H1 (cell line): Measurements from ENCODE around the gene PRKD3. TPM values are rescaled to one million over a fixed set of nuclear protein-coding genes. Genes with fewer than 3 reads are reported as not detected.

Source experiments
- CTCF ChIA-PET: fragments of 300-600 bp; sonication (Branson Sonifier 250); formaldehyde crosslinking; loops from one replicate; lab custom pipeline; 2021; ENCODE audit not compliant: partially characterized antibody; lab: Charles Lee
- POLR2A ChIA-PET: fragments of 300-600 bp; sonication (Branson Sonifier 250); formaldehyde crosslinking; loops from one replicate; lab custom pipeline; 2021; ENCODE audit warnings: inconsistent platforms; ENCODE audit not compliant: partially characterized antibody; lab: Charles Lee
- DNase-seq, 2 experiments: peaks; one replicate each; pipeline versions ENCODE4 v3.0.0 to v3.0.0-alpha.2; 2010 to 2022; ENCODE audit warnings: low spot score in 2 of 2, low read depth in 1 of 2, mixed read lengths in 1 of 2
- FAIRE-seq: peaks from 2 replicates; lab custom pipeline; 2011; peaks lifted over from hg19 to GRCh38; lab: Jason Lieb, UNC
- H2AFZ ChIP-seq: 2 replicates; pipeline ENCODE4 v1.8.1; 2012; ENCODE audit warnings: low read length, inconsistent platforms
- H2AK5ac ChIP-seq: 2 replicates; pipeline ENCODE4 v1.6.1; 2013; ENCODE audit warnings: low read depth, low read length
- H2BK120ac ChIP-seq: replicated peaks from 2 replicates; pipeline ENCODE3; 2013; ENCODE audit warnings: low read depth, low read length, inconsistent platforms
- H2BK12ac ChIP-seq: 2 replicates; pipeline ENCODE4 v1.6.1; 2013; ENCODE audit warnings: low read depth, low read length
- H2BK15ac ChIP-seq: 2 replicates; pipeline ENCODE4 v1.6.1; 2013; ENCODE audit warnings: low read length
- H2BK20ac ChIP-seq: 2 replicates; pipeline ENCODE4 v1.6.1; 2013; ENCODE audit warnings: low read length
- H2BK5ac ChIP-seq: 2 replicates; pipeline ENCODE4 v1.6.1; 2013; ENCODE audit warnings: low read depth, low read length
- H3K14ac ChIP-seq: 2 replicates; pipeline ENCODE4 v1.6.1; 2013; ENCODE audit warnings: inconsistent platforms; ENCODE audit not compliant: insufficient read length
- H3K18ac ChIP-seq: 2 replicates; pipeline ENCODE4 v1.6.1; 2013; ENCODE audit warnings: low read length; ENCODE audit errors: extremely low read depth
- H3K23ac ChIP-seq: 2 replicates; pipeline ENCODE4 v1.6.1; 2013; ENCODE audit warnings: inconsistent platforms; ENCODE audit not compliant: insufficient read length
- H3K23me2 ChIP-seq: 2 replicates; pipeline ENCODE4 v1.6.1; 2013; ENCODE audit warnings: low read depth, low read length
- H3K27ac ChIP-seq: 2 replicates; pipeline ENCODE4 v1.6.1; 2011; ENCODE audit warnings: low read depth, low read length, inconsistent platforms
- H3K27me3 ChIP-seq, 4 experiments: replicated peaks in 1 of 4; 1 replicate in 1 of 4; 2 replicates in 3 of 4; pipeline versions ENCODE4 v1.6.1 to v1.8.1; 2011 to 2013; ENCODE audit warnings: low read length in 3 of 4, mild to moderate bottlenecking in 3 of 4, inconsistent platforms in 2 of 4, mixed read lengths in 2 of 4, moderate library complexity in 1 of 4; ENCODE audit not compliant: control insufficient read depth in 3 of 4, insufficient read depth in 3 of 4; ENCODE audit errors: extremely low read depth in 1 of 4
- H3K36me3 ChIP-seq, 4 experiments: 2 replicates each; pipeline versions ENCODE4 v1.6.1 to v1.8.1; 2011 to 2013; ENCODE audit warnings: mild to moderate bottlenecking in 4 of 4, low read length in 3 of 4, moderate library complexity in 2 of 4, control low read depth in 1 of 4, inconsistent platforms in 1 of 4; ENCODE audit not compliant: insufficient read depth in 4 of 4, control insufficient read depth in 2 of 4
- H3K4ac ChIP-seq: replicated peaks from 2 replicates; pipeline ENCODE3; 2013; ENCODE audit warnings: low read length, low read depth, mixed read lengths, inconsistent platforms; ENCODE audit not compliant: insufficient read length
- H3K4me1 ChIP-seq, 4 experiments: replicated peaks in 1 of 4; 1 replicate in 1 of 4; 2 replicates in 3 of 4; pipeline versions ENCODE4 v1.6.1 to v1.8.1; 2011 to 2013; ENCODE audit warnings: low read length in 3 of 4, inconsistent platforms in 2 of 4, mixed read lengths in 1 of 4; ENCODE audit not compliant: insufficient read depth in 4 of 4, control insufficient read depth in 3 of 4
- H3K4me2 ChIP-seq, 2 experiments: 2 replicates each; pipeline versions ENCODE4 v1.6.1 to v1.8.1; 2011 to 2013; ENCODE audit warnings: low read depth in 2 of 2, low read length in 2 of 2, control low read depth in 1 of 2, inconsistent platforms in 1 of 2, mild to moderate bottlenecking in 1 of 2; ENCODE audit not compliant: insufficient read depth in 1 of 2
- H3K4me3 ChIP-seq, 4 experiments: fragments of 200-600, 300-600 bp in 1 of 4; sonication (generic), shearing (Covaris generic), sonication (Bioruptor Twin) in 1 of 4; 2 replicates each; pipeline versions ENCODE4 v1.5.1 to v1.8.1; 2011 to 2016; ENCODE audit warnings: low read length in 4 of 4, low read depth in 3 of 4, control low read depth in 2 of 4, inconsistent platforms in 2 of 4, mild to moderate bottlenecking in 2 of 4, mixed read lengths in 1 of 4, moderate library complexity in 1 of 4; ENCODE audit not compliant: insufficient read depth in 2 of 4; ENCODE audit errors: extremely low read depth in 1 of 4
- H3K56ac ChIP-seq: replicated peaks from 2 replicates; pipeline ENCODE3; 2013; ENCODE audit warnings: low read depth, mild to moderate bottlenecking, mixed read lengths, low read length, inconsistent platforms; ENCODE audit not compliant: insufficient read length
- H3K79me1 ChIP-seq: 2 replicates; pipeline ENCODE4 v1.6.1; 2013; ENCODE audit warnings: low read depth, low read length, control low read depth
- H3K79me2 ChIP-seq, 2 experiments: 2 replicates each; pipeline versions ENCODE4 v1.6.1 to v1.8.1; 2012 to 2013; ENCODE audit warnings: low read length in 2 of 2, mild to moderate bottlenecking in 2 of 2, inconsistent platforms in 1 of 2; ENCODE audit not compliant: insufficient read depth in 2 of 2, control insufficient read depth in 1 of 2
- H3K9ac ChIP-seq, 4 experiments: replicated peaks in 1 of 4; 1 replicate in 1 of 4; 2 replicates in 3 of 4; pipeline versions ENCODE4 v1.6.1 to v1.8.1; 2011 to 2013; ENCODE audit warnings: low read depth in 3 of 4, low read length in 3 of 4, control low read depth in 2 of 4, mild to moderate bottlenecking in 2 of 4, moderate library complexity in 2 of 4, inconsistent platforms in 1 of 4; ENCODE audit errors: extremely low read depth in 1 of 4
- H3K9me3 ChIP-seq, 2 experiments: 2 replicates each; pipeline versions ENCODE4 v1.6.1 to v1.8.1; 2012 to 2013; ENCODE audit warnings: mild to moderate bottlenecking in 2 of 2, moderate library complexity in 2 of 2, control low read depth in 1 of 2, inconsistent platforms in 1 of 2, low read depth in 1 of 2, low read length in 1 of 2, mixed read lengths in 1 of 2; ENCODE audit not compliant: insufficient read depth in 2 of 2
- H4K20me1 ChIP-seq, 2 experiments: replicated peaks in 1 of 2; 2 replicates each; pipeline versions ENCODE3 to v1.8.1; 2011 to 2013; ENCODE audit warnings: inconsistent platforms in 2 of 2, low read length in 2 of 2, mild to moderate bottlenecking in 1 of 2; ENCODE audit not compliant: insufficient read depth in 2 of 2, control insufficient read depth in 1 of 2
- H4K5ac ChIP-seq: 2 replicates; pipeline ENCODE4 v1.6.1; 2013; ENCODE audit warnings: low read length, low read depth, mixed read lengths, inconsistent platforms; ENCODE audit not compliant: insufficient read length
- H4K8ac ChIP-seq: 2 replicates; pipeline ENCODE4 v1.8.0; 2013; ENCODE audit warnings: mild to moderate bottlenecking, moderate library complexity, low read length, inconsistent platforms; ENCODE audit not compliant: insufficient read depth; ENCODE audit errors: extremely low read depth
- H4K91ac ChIP-seq: replicated peaks from 2 replicates; pipeline ENCODE3; 2013; ENCODE audit warnings: low read length, mixed read lengths, inconsistent platforms; ENCODE audit not compliant: insufficient read length
- BRCA1 ChIP-seq: IDR thresholded peaks from 2 replicates; pipeline ENCODE4 v1.6.1; 2012; ENCODE audit warnings: low read depth, low read length, improper control_type of control experiment
- CREB1 ChIP-seq: IDR thresholded peaks from 2 replicates; pipeline ENCODE4 v1.6.1; 2012; ENCODE audit warnings: inconsistent platforms
- RXRA ChIP-seq: IDR thresholded peaks from 2 replicates; pipeline ENCODE4 v1.6.1; 2011; ENCODE audit warnings: low read depth, mild to moderate bottlenecking, low read length, moderate library complexity; ENCODE audit not compliant: insufficient read depth
- SAP30 ChIP-seq: fragments of 300-600 bp; sonication (generic); IDR thresholded peaks from 2 replicates; pipeline ENCODE4 v1.7.1; 2012; ENCODE audit warnings: low read length, moderate library complexity, mild to moderate bottlenecking, inconsistent platforms; ENCODE audit not compliant: insufficient read depth, insufficient replicate concordance
- SIN3A ChIP-seq, 2 experiments: IDR thresholded peaks in 1 of 2; conservative IDR thresholded peaks in 1 of 2; 2 replicates each; pipeline ENCODE4 v1.6.1; 2011 to 2012; ENCODE audit warnings: low read length in 2 of 2, improper control_type of control experiment in 1 of 2, low read depth in 1 of 2, mild to moderate bottlenecking in 1 of 2
- SIRT6 ChIP-seq: IDR thresholded peaks from one replicate; pipeline ENCODE4 v1.7.1; 2012; ENCODE audit warnings: low read length, inconsistent platforms
- SRF ChIP-seq: IDR thresholded peaks from 2 replicates; pipeline ENCODE4 v1.6.1; 2011; ENCODE audit warnings: mild to moderate bottlenecking, low read depth, low read length, moderate library complexity
- TBP ChIP-seq: IDR thresholded peaks from 2 replicates; pipeline ENCODE4 v1.6.1; 2011; ENCODE audit warnings: low read depth, low read length, improper control_type of control experiment
- TEAD4 ChIP-seq: IDR thresholded peaks from 2 replicates; pipeline ENCODE4 v1.6.1; 2012; ENCODE audit warnings: low read depth, low read length, inconsistent platforms, mixed read lengths
- WGBS, 2 experiments: shearing (Covaris generic) in 1 of 2; methylation state at CpG; one replicate each; pipeline versions ENCODE4 v1.1.6 to v1.1.7; 2013 to 2015; ENCODE audit warnings: low lambda C conversion rate in 2 of 2, mixed read lengths in 2 of 2, inconsistent platforms in 1 of 2, low coverage in 1 of 2, missing lambda C conversion rate in 1 of 2; ENCODE audit not compliant: insufficient replicate concordance in 2 of 2, insufficient coverage in 1 of 2, insufficient read length in 1 of 2; ENCODE audit errors: extremely low coverage in 1 of 2, missing lambda C conversion rate in 1 of 2; 5-methylcytosine and 5-hydroxymethylcytosine counted together
- polyA plus RNA-seq, 7 experiments: library from polyadenylated mRNA; depleted of rRNA in 3 of 7; stranded (reverse) in 5 of 7; unstranded in 2 of 7; fragments of >200 nt in 5 of 7; fragments of 200-250 nt in 2 of 7; gene quantifications; 1 replicate in 5 of 7; 2 replicates in 1 of 7; 4 replicates in 1 of 7; pipeline versions ENCODE4 v1.2.1 to v1.2.3, GENCODE V29; 2011 to 2013; ENCODE audit warnings: missing spikeins in 2 of 7, mixed read lengths in 2 of 7
- total RNA-seq: library from RNA; stranded (reverse); fragmentation: NEBNext Ultra II Directional; extraction: Animal tissue kit (Norgen Biotek cat#: 25700); gene quantifications from 2 replicates; pipeline ENCODE4 v1.2.1, GENCODE V29; 2021

Gene PRKD3
- total and polyA plus RNA-seq, 2 of the 8 experiments (the other 6 are each of a cell fraction or from before 2014, with no cell fraction given), result 12.0 to 63.3 TPM

GRCh38 chr2:37366773-37367172, 42.1 kb upstream of the PRKD3 start:
- Histone ChIP-seq H3K23ac (no peak overlapping the region), H2AFZ (no peak overlapping the region), H3K56ac (no peak overlapping the region), H2BK20ac (no peak overlapping the region), H2BK12ac (no peak overlapping the region), H3K27me3 (no peaks in the 10 kb centered on the region), H3K4me3 (no peak overlapping the region), H3K9me3 (no peaks in the 10 kb centered on the region), H2AK5ac (no peak overlapping the region), H3K27ac (no peak overlapping the region), H3K36me3 (no peaks in the 10 kb centered on the region), H3K4ac (no peak overlapping the region), H4K8ac (no peak overlapping the region), H4K20me1 (no peaks in the 10 kb centered on the region), H2BK5ac (no peak overlapping the region), H3K79me2 (no peaks in the 10 kb centered on the region), H2BK120ac (no peak overlapping the region), H3K4me2 (no peak overlapping the region), H2BK15ac (no peak overlapping the region), H3K9ac (no peak overlapping the region), H4K5ac (no peak overlapping the region), H3K79me1 (no peaks in the 10 kb centered on the region), H3K4me1 (no peaks in the 10 kb centered on the region), H3K18ac (no peak overlapping the region), H4K91ac (no peak overlapping the region), H3K14ac (no peak overlapping the region), H3K23me2 (no peaks in the 10 kb centered on the region)
- CTCF ChIA-PET, result interaction anchor here (1.0 to 2.0 kb wide), 2 partner anchors 11 to 511 kb away, joined by 4 to 11 read pairs; no protein-coding TSS in a partner anchor
- POLR2A ChIA-PET, result no interaction called here
- DNase-seq (peak in 1 of 2 experiments; percentile 27), FAIRE-seq (no peak)
- 84% methylated on average over 4 of the region's 4 CpGs; no CpG with 5 or more reads in 1 of the 2 experiments for WGBS, 2 experiments
- no peak for TF ChIP-seq TBP
- no peak for TF ChIP-seq SIN3A (conservative IDR thresholded peaks at IDR 0.05 in 1 of 2, IDR thresholded peaks at IDR 0.05 in 1 of 2; ENCODE audit: low read depth in 1 of 2, low read length in 2 of 2)
- no peak for TF ChIP-seq BRCA1
- no peak for TF ChIP-seq RXRA
- TF ChIP-seq TEAD4, result no peak
- no peak for TF ChIP-seq SRF
- TF ChIP-seq SAP30, result no peak
- no peak for TF ChIP-seq CREB1
- no peak for TF ChIP-seq SIRT6
